PC-9 (cell line): ENCODE results near the gene TIMM17B.

Experiments
- CTCF ChIP-seq: fragments of 200-600 bp; sonication (generic); conservative IDR thresholded peaks from 2 replicates; pipeline ENCODE4 v1.6.1; 2017; ENCODE audit warnings: mixed run types, antibody characterized with exemption, mild to moderate bottlenecking, moderate library complexity
- EZH2 ChIP-seq: fragments of 200-600 bp; sonication (generic); IDR thresholded peaks from 2 replicates; pipeline ENCODE4 v1.8.0; 2017; ENCODE audit warnings: antibody characterized with exemption, low read depth

- TF ChIP-seq CTCF (no peak), EZH2 (no peak)
Measured at GRCh38 chrX:48935301-48935670, 37.7 kb upstream of the TIMM17B start.
